ENCODE results near the gene C4orf51. TPM values are rescaled to one million over a fixed set of nuclear protein-coding genes. Genes with fewer than 3 reads are reported as not detected.
A peak's percentile ranks its signal among the peaks of the same experiment; 100 is the strongest.

The C4orf51 gene
- polyA plus RNA-seq, 1 of the 3 experiments (the other 2 are of a cell fraction): not detected

- Histone ChIP-seq H3F3A (replicated peaks; ENCODE audit: insufficient read depth) (peaks cover 36% of the 10 kb centered on the region), H3K9me2 (no peaks in the 10 kb centered on the region), H3K4me3 (ENCODE audit: low read depth in 2 of 2, low read length in 1 of 2) (peak overlapping the region in 1 of 2 experiments; percentile 62; a peak in 2 of 4 replicates), H3K27me3 (ENCODE audit: insufficient read depth) (no peaks in the 10 kb centered on the region), H4K20me1 (ENCODE audit: insufficient read depth) (no peaks in the 10 kb centered on the region), H3K27ac (ENCODE audit: low read depth in 2 of 2, low read length in 1 of 2) (peak overlapping the region; percentile 99 to 100), H3K4me1 (ENCODE audit: control insufficient read depth in 1 of 2, insufficient read depth in 2 of 2, low read depth in 1 of 2, low read length in 1 of 2) (peaks cover 26 to 39% of the 10 kb centered on the region in 2 experiments), H3K9ac (peak overlapping the region; percentile 88), H3K36me3 (replicated peaks in 1 of 2; ENCODE audit: control insufficient read depth in 1 of 2, insufficient read depth in 2 of 2, low read length in 1 of 2) (no peaks in the 10 kb centered on the region), H2AFZ (ENCODE audit: low read depth) (no peak overlapping the region; the same call in 1 of the 2 replicates), H3K79me2 (ENCODE audit: insufficient read depth) (no peaks in the 10 kb centered on the region), H3K4me2 (peak overlapping the region; percentile 93), H3K9me3 (no peaks in the 10 kb centered on the region)
- ChIA-PET CTCF (no interaction called here), POLR2A (no interaction called here)
- 24% methylated on average over 14 of the region's 14 CpGs for WGBS (ENCODE audit: low lambda C conversion rate)
- TF ChIP-seq PBX3 (IDR thresholded peaks at IDR 0.05): peak; percentile 88
- no peak for TF ChIP-seq CTCF (IDR thresholded peaks at IDR 0.05)
- peak; percentile 37; the same call in 1 of the 2 replicates for TF ChIP-seq ZBTB33 (IDR thresholded peaks at IDR 0.05; ENCODE audit: borderline replicate concordance, low read depth)
- no peak; the same call in 1 of the 2 replicates for TF ChIP-seq FOXM1 (IDR thresholded peaks at IDR 0.05; ENCODE audit: low read depth)
- TF ChIP-seq YY1 (IDR thresholded peaks at IDR 0.05; ENCODE audit: low read depth): 0 out of 2 replicates have a peak, but pooled peaks have one; percentile 57
- peak; percentile 77 for TF ChIP-seq POLR2AphosphoS5 (IDR thresholded peaks at IDR 0.05; ENCODE audit: low read depth, low read length)
- TF ChIP-seq EP300 (IDR thresholded peaks at IDR 0.05; ENCODE audit: borderline replicate concordance in 1 of 2, low read depth in 1 of 2, low read length in 1 of 2): peak in 1 of 2 experiments; percentile 74; a peak in 2 of 4 replicates
- TF ChIP-seq FOSL2 (IDR thresholded peaks at IDR 0.05; ENCODE audit: borderline replicate concordance, low read depth): peak; percentile 92
- TF ChIP-seq RXRA (IDR thresholded peaks at IDR 0.05; ENCODE audit: borderline replicate concordance, low read depth): peak; percentile 67; the same call in 1 of the 2 replicates
- peak; percentile 91; the same call in 1 of the 2 replicates for TF ChIP-seq SIN3A (IDR thresholded peaks at IDR 0.05; ENCODE audit: borderline replicate concordance, low read depth, low read length)
- no peak for TF ChIP-seq NRF1 (IDR thresholded peaks at IDR 0.05; ENCODE audit: low read depth, low read length)
- TF ChIP-seq ELF1 (IDR thresholded peaks at IDR 0.05): no peak
- peak; percentile 94 for TF ChIP-seq JUND (IDR thresholded peaks at IDR 0.05)
- TF ChIP-seq MEF2A (IDR thresholded peaks at IDR 0.05; ENCODE audit: borderline replicate concordance, low read depth): peak; percentile 42; the same call in 1 of the 2 replicates
- peak; percentile 69; the same call in 1 of the 2 replicates for TF ChIP-seq TEAD4 (IDR thresholded peaks at IDR 0.05; ENCODE audit: borderline replicate concordance, insufficient read depth)
- TF ChIP-seq TCF12 (IDR thresholded peaks at IDR 0.05): peak; percentile 94
- peak; percentile 86; the same call in 1 of the 2 replicates for TF ChIP-seq MAX (IDR thresholded peaks at IDR 0.05; ENCODE audit: low read depth)
- TF ChIP-seq NFIC (IDR thresholded peaks at IDR 0.05; ENCODE audit: borderline replicate concordance): peak; percentile 91
- no peak for TF ChIP-seq GABPA (IDR thresholded peaks at IDR 0.05; ENCODE audit: low read depth)
- no peak for TF ChIP-seq USF1 (IDR thresholded peaks at IDR 0.05; ENCODE audit: borderline replicate concordance, low read depth)
- TF ChIP-seq IRF3 (IDR thresholded peaks at IDR 0.05; ENCODE audit: low read depth, low read length): no peak
- no peak for DNase-seq
These were observed 54.8 kb downstream of the C4orf51 start for GRCh38 chr4:145734576-145735346.
